ENCODE data around the gene UBE2M. TPM values are rescaled to one million over a fixed set of nuclear protein-coding genes. Genes with fewer than 3 reads are reported as not detected.

The UBE2M gene
- total RNA-seq, 1 donor from 2014 or later: 53.8 TPM

DNA sequence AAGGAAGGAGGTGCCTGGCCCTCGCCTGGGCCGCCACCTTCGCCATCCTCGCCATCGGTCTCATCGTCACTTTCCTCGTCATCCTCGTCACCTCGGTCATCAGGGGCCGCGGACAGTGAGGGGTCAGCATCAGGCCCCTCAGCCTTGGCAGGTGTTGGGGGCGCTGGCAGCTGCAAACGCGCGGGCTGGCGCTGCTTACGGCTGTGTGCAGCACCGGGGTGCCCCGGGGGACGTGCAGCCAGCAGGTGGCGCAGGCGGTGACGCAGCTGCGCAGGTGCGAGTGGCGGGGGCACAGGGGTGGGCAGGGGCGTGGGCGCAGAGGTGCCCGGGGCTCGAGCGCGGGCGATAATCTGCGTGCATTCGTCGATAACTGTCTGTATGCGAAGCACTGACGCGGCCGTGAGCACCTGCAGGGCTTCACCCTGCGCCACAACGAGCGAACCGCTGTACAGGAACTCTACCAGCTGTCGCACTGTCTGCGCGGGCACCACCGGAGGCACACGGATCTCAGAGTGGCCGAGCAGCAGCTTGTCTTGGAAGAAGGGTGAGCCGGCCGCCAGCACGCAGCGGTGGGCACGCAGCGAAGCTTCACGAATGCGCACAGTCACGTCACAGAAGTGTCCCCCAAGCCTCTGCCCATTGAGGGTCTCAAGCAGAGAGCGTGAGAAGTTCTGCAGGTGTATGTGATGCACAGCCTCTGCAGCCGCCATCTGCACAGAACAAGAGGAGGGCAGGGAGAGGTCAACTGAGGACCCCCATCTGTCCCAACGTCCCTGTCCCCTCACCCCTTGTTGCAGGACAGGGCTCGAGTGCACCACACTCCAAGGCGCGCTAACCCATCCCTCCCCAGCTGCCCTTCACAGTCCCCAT is 41.2 kb downstream of the UBE2M start:
- DNase-seq: no peak
- H3K27me3 ChIP-seq: no peaks in the 10 kb centered on the region
- no peak overlapping the region for H3K27ac ChIP-seq
- intact Hi-C loops (cut with DNase I): no loop called here
- H3K4me3 ChIP-seq: no peak overlapping the region
- no peaks in the 10 kb centered on the region for H3K9me3 ChIP-seq
- H3K4me1 ChIP-seq: peaks cover 30% of the 10 kb centered on the region
- TF ChIP-seq CTCF (IDR thresholded peaks at IDR 0.05): no peak
- peaks cover 20% of the 10 kb centered on the region for H3K36me3 ChIP-seq
- ATAC-seq: no peak

DNA sequence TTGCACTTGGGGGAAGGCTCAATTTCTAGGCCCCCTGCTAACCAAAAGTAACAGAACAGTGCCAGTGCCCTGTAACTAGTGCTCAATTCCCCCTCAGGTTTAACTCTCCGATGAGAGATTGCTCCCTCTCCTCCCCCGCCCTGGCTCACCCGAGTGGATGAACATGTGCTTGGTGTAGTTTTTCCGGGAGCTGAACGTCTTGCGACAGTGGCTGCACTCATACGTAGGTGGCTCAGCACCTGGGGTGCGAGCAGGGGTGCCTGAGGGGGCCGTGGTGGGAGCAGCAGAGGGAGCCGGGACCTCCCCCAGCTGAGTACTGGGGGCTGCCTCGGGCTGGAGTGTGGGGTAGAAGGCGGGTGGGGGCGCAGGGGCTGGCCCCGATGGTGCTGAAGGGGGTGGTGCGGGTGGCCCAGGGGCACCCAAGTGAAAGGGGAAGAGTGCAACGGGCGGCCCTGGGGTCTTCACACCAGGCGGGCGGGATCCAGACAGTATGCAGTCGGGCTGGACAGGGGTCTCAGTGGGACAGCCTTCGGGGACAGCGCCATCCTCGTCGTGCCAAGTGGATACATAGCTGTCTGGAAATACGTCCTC is 42.1 kb downstream of the UBE2M start:
- Histone ChIP-seq H3K4me3 (no peak overlapping the region), H3K9me3 (no peaks in the 10 kb centered on the region), H3K27ac (no peak overlapping the region), H3K4me1 (peaks cover 30% of the 10 kb centered on the region), H3K27me3 (no peaks in the 10 kb centered on the region), H3K36me3 (peaks cover 20% of the 10 kb centered on the region)
- intact Hi-C loops (cut with DNase I): no loop called here
- ATAC-seq (no peak), DNase-seq (no peak)
- no peak for TF ChIP-seq CTCF (IDR thresholded peaks at IDR 0.05)

DNA sequence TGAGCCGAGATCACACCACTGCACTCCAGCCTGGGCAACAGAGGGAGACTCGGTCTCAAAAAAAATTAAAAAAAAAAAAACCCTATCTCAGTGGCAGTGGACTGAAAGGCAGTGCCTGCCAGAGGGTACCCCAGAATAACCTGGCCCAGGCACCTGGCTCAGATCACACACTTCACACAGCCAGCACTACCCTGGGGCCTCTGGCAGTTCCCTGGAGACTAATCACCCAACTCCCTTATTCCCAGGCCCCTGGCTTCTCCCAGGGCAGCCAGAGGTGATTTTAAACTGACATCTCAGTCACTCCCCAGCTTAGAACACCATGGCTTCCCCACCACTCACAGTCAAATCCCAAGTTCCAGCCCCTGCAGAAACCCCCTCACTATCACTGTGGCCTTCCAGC is 43.2 kb downstream of the UBE2M start:
- peaks cover 20% of the 10 kb centered on the region for H3K36me3 ChIP-seq
- H3K4me3 ChIP-seq: no peak overlapping the region
- no peak for ATAC-seq
- H3K27me3 ChIP-seq: no peaks in the 10 kb centered on the region
- peaks cover 26% of the 10 kb centered on the region for H3K4me1 ChIP-seq
- intact Hi-C loops (cut with DNase I): no loop called here
- TF ChIP-seq CTCF (IDR thresholded peaks at IDR 0.05): no peak
- H3K9me3 ChIP-seq: no peaks in the 10 kb centered on the region
- DNase-seq: no peak
- H3K27ac ChIP-seq: no peak overlapping the region

DNA sequence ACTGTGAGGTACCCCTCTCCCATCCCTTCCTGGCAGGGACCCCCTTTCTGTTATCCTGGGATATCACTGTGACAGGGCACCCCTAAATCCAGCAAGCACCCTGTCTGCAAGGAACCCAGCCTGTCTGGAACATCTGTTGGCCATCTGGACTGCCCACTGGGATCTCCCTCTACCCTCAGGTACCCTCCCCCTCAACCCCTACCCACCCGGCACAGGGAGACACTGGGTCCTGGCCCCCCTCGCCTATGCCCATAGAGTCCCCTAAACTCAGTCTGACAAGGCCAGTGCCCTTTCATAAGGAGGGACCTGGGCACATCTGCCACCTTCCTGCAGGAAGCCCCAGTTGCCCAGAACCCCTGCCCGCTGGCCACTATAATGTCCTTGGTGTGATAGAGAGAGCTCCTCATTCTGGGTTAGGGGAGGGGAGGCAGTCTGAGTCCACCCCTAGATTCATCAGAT is 43.8 kb downstream of the UBE2M start:
- peak overlapping the region; percentile 44 for H3K4me3 ChIP-seq
- no peak for DNase-seq

More for the DNA sequence above, 43.8 kb downstream of the UBE2M start:
- H3K36me3 ChIP-seq: peaks cover 20% of the 10 kb centered on the region
- H3K9me3 ChIP-seq: no peaks in the 10 kb centered on the region
- H3K27me3 ChIP-seq: no peaks in the 10 kb centered on the region
- no peak for ATAC-seq
- peaks cover 25% of the 10 kb centered on the region for H3K4me1 ChIP-seq
- peak overlapping the region; percentile 66 for H3K27ac ChIP-seq
- intact Hi-C loops (cut with DNase I): no loop called here
- no peak for TF ChIP-seq CTCF (IDR thresholded peaks at IDR 0.05)
